WI38 (cell line): Measurements from ENCODE around the gene NOS1AP.

ENCODE experiments used
- H3K4me3 ChIP-seq: 2 replicates; pipeline ENCODE4 v1.5.1; 2011; ENCODE audit warnings: low read depth, mild to moderate bottlenecking, control low read depth, low read length
- CTCF ChIP-seq: IDR thresholded peaks from 2 replicates; pipeline ENCODE4 v1.5.1; 2012; ENCODE audit warnings: low read depth, mild to moderate bottlenecking, control low read depth, low read length

NOS1AP gene

GRCh38 chr1:162144853-162145252 lies 75.4 kb downstream of the NOS1AP start:
- no peak overlapping the region for H3K4me3 ChIP-seq

GRCh38 chr1:162145280-162145965 lies 75.9 kb downstream of the NOS1AP start:
- no peak overlapping the region for H3K4me3 ChIP-seq
- TF ChIP-seq CTCF: no peak

More at GRCh38 chr1:162144853-162145252, 75.4 kb downstream of the NOS1AP start:
- no peak for TF ChIP-seq CTCF

GRCh38 chr1:162145966-162146696 lies 76.6 kb downstream of the NOS1AP start:
- no peak for TF ChIP-seq CTCF
- H3K4me3 ChIP-seq: no peak overlapping the region

- no peak overlapping the region for H3K4me3 ChIP-seq
- no peak for TF ChIP-seq CTCF
Measured at GRCh38 chr1:162147760-162148159, 78.3 kb downstream of the NOS1AP start.

GRCh38 chr1:162150112-162150511 lies 80.6 kb downstream of the NOS1AP start:
- no peak for TF ChIP-seq CTCF
- no peak overlapping the region for H3K4me3 ChIP-seq

GRCh38 chr1:162151900-162152829 lies 82.7 kb downstream of the NOS1AP start:
- no peak overlapping the region for H3K4me3 ChIP-seq
- no peak for TF ChIP-seq CTCF
